ENCODE results near the gene DLX6. TPM values are rescaled to one million over a fixed set of nuclear protein-coding genes. Genes with fewer than 3 reads are reported as not detected.
"Not testable (repeated sequence)": the region's sequence is repeated elsewhere in the genome, so short reads cannot be mapped to it uniquely, and the experiment has no call there.

Gene DLX6
- total and polyA plus RNA-seq, 4 donors = not detected

DNA sequence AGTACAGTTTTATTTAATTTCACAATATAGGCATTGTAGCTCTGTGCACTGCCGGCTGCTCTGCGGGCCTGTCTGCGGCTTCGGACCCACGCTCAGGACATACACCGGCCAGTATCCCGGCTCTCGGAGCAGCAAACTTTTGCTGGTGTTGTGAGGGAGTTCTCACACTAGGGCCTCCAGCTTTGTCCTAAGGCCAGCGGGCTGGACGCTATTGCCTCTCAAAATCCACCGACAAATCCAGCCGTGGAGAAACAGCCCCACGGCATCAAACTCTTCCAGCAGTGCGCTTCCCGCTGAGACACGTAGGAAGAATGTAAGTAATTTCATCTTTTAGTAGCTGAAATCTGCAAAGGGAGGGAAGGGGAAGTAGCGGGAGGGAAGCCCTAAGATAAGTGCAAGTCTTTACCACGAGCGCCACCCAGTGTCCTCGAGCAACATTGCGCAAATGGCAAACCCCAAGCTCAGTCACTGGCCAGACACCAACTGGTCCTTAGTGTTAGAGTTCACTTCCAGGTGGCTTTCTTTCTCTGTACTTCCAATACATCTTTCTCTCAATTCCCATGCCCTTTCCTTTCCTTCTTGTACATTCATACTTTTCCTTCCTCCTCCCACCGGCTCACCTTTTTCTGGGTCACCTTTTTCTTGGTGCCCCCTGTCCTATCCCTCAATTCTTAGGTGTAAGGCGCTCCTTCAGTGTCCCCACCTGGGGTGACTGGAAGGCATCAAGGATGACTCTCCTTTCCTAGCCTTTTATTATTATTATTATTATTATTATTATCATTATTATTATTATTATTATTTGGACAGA, 22.3 kb downstream of the DLX6 start:
- WGBS, 2 donors = 4 to 6% methylated on average over 23 of the region's 23 CpGs
- Histone ChIP-seq H3K4me3 (no peak overlapping the region), H3K36me3 (ENCODE audit: control insufficient read depth in 4 of 4, insufficient read depth in 4 of 4, low read length in 4 of 4) (peaks cover 0 to 3% (median 0%) of the 10 kb centered on the region in 4 donors), H3K4me1 (ENCODE audit: control insufficient read depth in 5 of 5, insufficient read depth in 5 of 5, low read length in 5 of 5) (peaks cover 0 to 24% (median 0%) of the 10 kb centered on the region in 5 donors), H3K27ac (ENCODE audit: low read depth in 1 of 2, low read length in 1 of 2) (no peak overlapping the region), H3K9me3 (ENCODE audit: control insufficient read depth in 4 of 4, insufficient read depth in 3 of 4, low read length in 3 of 4) (peaks cover 0 to 3% (median 0%) of the 10 kb centered on the region in 4 donors), H3K27me3 (ENCODE audit: control insufficient read depth in 3 of 3, insufficient read depth in 3 of 3, low read length in 2 of 3) (peaks cover 4 to 72% (median 35%) of the 10 kb centered on the region in 3 donors), H3K9ac (ENCODE audit: insufficient read depth in 1 of 2, low read length in 2 of 2) (peak overlapping the region in 1 of 2 donors; percentile 65)
- peak; percentile 85 to 93 (median 92) for DNase-seq
- peak; percentile 86 for ATAC-seq (ENCODE audit: insufficient read depth, low FRiP score)
- TF ChIP-seq, protein P1, sequence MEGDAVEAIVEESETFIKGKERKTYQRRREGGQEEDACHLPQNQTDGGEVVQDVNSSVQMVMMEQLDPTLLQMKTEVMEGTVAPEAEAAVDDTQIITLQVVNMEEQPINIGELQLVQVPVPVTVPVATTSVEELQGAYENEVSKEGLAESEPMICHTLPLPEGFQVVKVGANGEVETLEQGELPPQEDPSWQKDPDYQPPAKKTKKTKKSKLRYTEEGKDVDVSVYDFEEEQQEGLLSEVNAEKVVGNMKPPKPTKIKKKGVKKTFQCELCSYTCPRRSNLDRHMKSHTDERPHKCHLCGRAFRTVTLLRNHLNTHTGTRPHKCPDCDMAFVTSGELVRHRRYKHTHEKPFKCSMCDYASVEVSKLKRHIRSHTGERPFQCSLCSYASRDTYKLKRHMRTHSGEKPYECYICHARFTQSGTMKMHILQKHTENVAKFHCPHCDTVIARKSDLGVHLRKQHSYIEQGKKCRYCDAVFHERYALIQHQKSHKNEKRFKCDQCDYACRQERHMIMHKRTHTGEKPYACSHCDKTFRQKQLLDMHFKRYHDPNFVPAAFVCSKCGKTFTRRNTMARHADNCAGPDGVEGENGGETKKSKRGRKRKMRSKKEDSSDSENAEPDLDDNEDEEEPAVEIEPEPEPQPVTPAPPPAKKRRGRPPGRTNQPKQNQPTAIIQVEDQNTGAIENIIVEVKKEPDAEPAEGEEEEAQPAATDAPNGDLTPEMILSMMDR (IDR thresholded peaks at IDR 0.05; ENCODE audit: control extremely low read depth, extremely low read depth) = peak; percentile 80

DNA sequence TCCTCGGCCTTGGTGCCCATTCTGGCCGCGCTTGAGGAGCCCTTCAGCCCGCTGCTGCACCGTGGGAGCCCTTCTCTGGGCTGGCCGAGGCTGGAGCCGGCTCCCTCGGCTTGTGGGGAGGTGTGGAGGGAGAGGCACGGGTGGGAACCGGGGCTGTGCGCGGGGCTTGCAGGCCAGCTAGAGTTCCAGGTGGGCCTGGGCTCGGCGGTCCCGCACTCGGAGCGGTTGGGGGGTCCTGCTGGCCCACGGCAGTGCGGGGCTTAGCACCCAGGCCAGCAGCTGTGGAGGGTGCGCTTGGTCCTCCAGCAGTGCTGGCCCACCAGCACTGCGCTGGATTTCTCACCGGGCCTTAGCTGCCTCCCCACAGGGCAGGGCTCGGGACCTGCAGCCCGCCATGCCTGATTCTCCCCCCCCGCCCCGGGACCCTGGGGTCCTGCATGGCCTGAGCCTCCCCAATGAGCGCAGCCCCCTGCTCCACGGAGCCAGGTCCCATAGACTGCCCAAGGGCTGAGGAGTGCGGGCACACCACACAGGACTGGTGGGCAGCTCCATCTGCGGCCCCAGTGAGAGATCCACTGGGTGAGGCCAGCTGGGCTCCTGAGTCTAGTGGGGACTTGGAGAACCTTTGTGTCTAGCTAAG, 29.0 kb downstream of the DLX6 start:
- H3K27me3 ChIP-seq (ENCODE audit: control insufficient read depth in 3 of 3, insufficient read depth in 3 of 3, low read length in 2 of 3) = peaks cover 0 to 22% (median 5%) of the 10 kb centered on the region in 3 donors
- H3K9ac ChIP-seq (ENCODE audit: insufficient read depth in 1 of 2, low read length in 2 of 2); H3K27ac ChIP-seq (ENCODE audit: low read depth in 1 of 2, low read length in 1 of 2); H3K9me3 ChIP-seq (ENCODE audit: control insufficient read depth in 4 of 4, insufficient read depth in 3 of 4, low read length in 3 of 4); DNase-seq; ATAC-seq (ENCODE audit: insufficient read depth, low FRiP score); H3K4me1 ChIP-seq (ENCODE audit: control insufficient read depth in 5 of 5, insufficient read depth in 5 of 5, low read length in 5 of 5); H3K4me3 ChIP-seq; H3K36me3 ChIP-seq (ENCODE audit: control insufficient read depth in 4 of 4, insufficient read depth in 4 of 4, low read length in 4 of 4): not testable (repeated sequence)
- 90 to 98% methylated on average over 24 to 30 of the region's 30 CpGs for WGBS, 2 donors

- peaks cover 0 to 3% (median under 1%) of the 10 kb centered on the region in 4 donors for H3K9me3 ChIP-seq (ENCODE audit: control insufficient read depth in 4 of 4, insufficient read depth in 3 of 4, low read length in 3 of 4)
- 76 to 80% methylated on average over 5 of the region's 5 CpGs for WGBS, 2 donors
- no peak overlapping the region for H3K9ac ChIP-seq (ENCODE audit: insufficient read depth in 1 of 2, low read length in 2 of 2)
- peaks cover 0 to 15% (median 4%) of the 10 kb centered on the region in 3 donors for H3K27me3 ChIP-seq (ENCODE audit: control insufficient read depth in 3 of 3, insufficient read depth in 3 of 3, low read length in 2 of 3)
- DNase-seq (no peak), ATAC-seq (ENCODE audit: insufficient read depth, low FRiP score) (no peak)
- no peak overlapping the region for H3K27ac ChIP-seq (ENCODE audit: low read depth in 1 of 2, low read length in 1 of 2)
- H3K4me1 ChIP-seq (ENCODE audit: control insufficient read depth in 5 of 5, insufficient read depth in 5 of 5, low read length in 5 of 5) = no peaks in the 10 kb centered on the region
- TF ChIP-seq, protein P1 (IDR thresholded peaks at IDR 0.05; ENCODE audit: control extremely low read depth, extremely low read depth) = no peak
- H3K36me3 ChIP-seq (ENCODE audit: control insufficient read depth in 4 of 4, insufficient read depth in 4 of 4, low read length in 4 of 4) = no peaks in the 10 kb centered on the region
- H3K4me3 ChIP-seq = no peak overlapping the region
Measured at GRCh38 chr7:97039374-97040065, 34.2 kb downstream of the DLX6 start.

GRCh38 chr7:97043281-97043680, 37.9 kb downstream of the DLX6 start:
- Histone ChIP-seq H3K4me3 (no peak overlapping the region), H3K27me3 (ENCODE audit: control insufficient read depth in 3 of 3, insufficient read depth in 3 of 3, low read length in 2 of 3) (peaks cover 0 to 17% (median 4%) of the 10 kb centered on the region in 3 donors), H3K4me1 (ENCODE audit: control insufficient read depth in 5 of 5, insufficient read depth in 5 of 5, low read length in 5 of 5) (no peaks in the 10 kb centered on the region), H3K36me3 (ENCODE audit: control insufficient read depth in 4 of 4, insufficient read depth in 4 of 4, low read length in 4 of 4) (no peaks in the 10 kb centered on the region), H3K9ac (ENCODE audit: insufficient read depth in 1 of 2, low read length in 2 of 2) (no peak overlapping the region), H3K9me3 (ENCODE audit: control insufficient read depth in 4 of 4, insufficient read depth in 3 of 4, low read length in 3 of 4) (peaks cover 0 to 1% (median 0%) of the 10 kb centered on the region in 4 donors), H3K27ac (ENCODE audit: low read depth in 1 of 2, low read length in 1 of 2) (no peak overlapping the region)
- WGBS, 2 donors = 58 to 67% methylated on average over 2 of the region's 2 CpGs
- TF ChIP-seq, protein P1 (IDR thresholded peaks at IDR 0.05; ENCODE audit: control extremely low read depth, extremely low read depth) = no peak
- DNase-seq (no peak), ATAC-seq (ENCODE audit: insufficient read depth, low FRiP score) (no peak)

Measured in lung (tissue), 12 donors.